ENCODE data around the gene MGMT.

- TF ChIP-seq, protein P1, sequence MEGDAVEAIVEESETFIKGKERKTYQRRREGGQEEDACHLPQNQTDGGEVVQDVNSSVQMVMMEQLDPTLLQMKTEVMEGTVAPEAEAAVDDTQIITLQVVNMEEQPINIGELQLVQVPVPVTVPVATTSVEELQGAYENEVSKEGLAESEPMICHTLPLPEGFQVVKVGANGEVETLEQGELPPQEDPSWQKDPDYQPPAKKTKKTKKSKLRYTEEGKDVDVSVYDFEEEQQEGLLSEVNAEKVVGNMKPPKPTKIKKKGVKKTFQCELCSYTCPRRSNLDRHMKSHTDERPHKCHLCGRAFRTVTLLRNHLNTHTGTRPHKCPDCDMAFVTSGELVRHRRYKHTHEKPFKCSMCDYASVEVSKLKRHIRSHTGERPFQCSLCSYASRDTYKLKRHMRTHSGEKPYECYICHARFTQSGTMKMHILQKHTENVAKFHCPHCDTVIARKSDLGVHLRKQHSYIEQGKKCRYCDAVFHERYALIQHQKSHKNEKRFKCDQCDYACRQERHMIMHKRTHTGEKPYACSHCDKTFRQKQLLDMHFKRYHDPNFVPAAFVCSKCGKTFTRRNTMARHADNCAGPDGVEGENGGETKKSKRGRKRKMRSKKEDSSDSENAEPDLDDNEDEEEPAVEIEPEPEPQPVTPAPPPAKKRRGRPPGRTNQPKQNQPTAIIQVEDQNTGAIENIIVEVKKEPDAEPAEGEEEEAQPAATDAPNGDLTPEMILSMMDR (IDR thresholded peaks at IDR 0.05; ENCODE audit: low read depth, low read length, missing input control): no peak
- TF ChIP-seq YY1 (IDR thresholded peaks at IDR 0.05) (no peak), RXRA (IDR thresholded peaks at IDR 0.05) (no peak), RAD21 (IDR thresholded peaks at IDR 0.05) (no peak), REST (IDR thresholded peaks at IDR 0.05) (no peak), FOXA1 (IDR thresholded peaks at IDR 0.05) (no peak), EGR1 (IDR thresholded peaks at IDR 0.05; ENCODE audit: low read depth in 2 of 2) (no peak), JUND (IDR thresholded peaks at IDR 0.05) (no peak)
- TF ChIP-seq, protein P2, sequence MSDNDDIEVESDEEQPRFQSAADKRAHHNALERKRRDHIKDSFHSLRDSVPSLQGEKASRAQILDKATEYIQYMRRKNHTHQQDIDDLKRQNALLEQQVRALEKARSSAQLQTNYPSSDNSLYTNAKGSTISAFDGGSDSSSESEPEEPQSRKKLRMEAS (IDR thresholded peaks at IDR 0.05): no peak
These were observed 114.9 kb downstream of the MGMT start for GRCh38 chr10:129581827-129582411.

All from liver (tissue), 3 donors.